ENCODE measurements around the gene PPP2R2C.

DNA sequence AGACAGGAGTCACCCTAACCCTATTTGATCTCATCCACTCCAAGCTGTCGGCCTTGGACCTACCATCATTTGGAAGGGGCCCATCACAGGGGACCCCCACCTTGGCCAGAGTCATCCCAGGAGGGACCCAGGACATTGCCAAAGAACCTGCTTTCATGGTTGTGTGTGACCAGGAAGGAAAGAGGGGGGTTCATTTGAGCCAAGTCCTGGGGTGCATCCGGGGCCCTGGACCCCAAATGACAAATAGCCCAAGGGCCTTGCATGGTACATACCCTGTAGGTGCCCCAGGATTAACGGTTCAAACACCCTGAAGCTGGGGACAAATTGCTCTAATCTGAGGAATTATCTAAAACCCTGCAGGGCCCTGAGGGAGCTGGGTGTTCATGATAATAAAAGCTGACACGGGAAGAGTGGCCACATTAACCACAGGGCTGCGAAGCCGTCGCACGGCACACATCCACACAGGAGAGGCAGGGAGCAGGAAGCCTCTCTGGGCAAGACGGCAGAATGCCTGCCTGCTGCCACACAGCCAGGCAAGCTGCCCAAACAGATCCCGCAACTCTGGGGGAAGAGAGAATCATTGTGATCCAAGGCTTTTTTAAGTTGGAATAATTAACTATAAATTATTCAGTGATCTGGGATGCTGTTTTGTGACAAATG lies 28.2 kb upstream of the PPP2R2C start:
- TF ChIP-seq CTCF (IDR thresholded peaks at IDR 0.05 in 8 of 11, conservative IDR thresholded peaks at IDR 0.05 in 3 of 11) (no peak), POLR2A (IDR thresholded peaks at IDR 0.05) (no peak)
